ENCODE data around the gene MAPK9. TPM values are rescaled to one million over a fixed set of nuclear protein-coding genes. Genes with fewer than 3 reads are reported as not detected.
A peak's percentile ranks its signal among the peaks of the same experiment; 100 is the strongest.

The MAPK9 gene
- total and polyA plus RNA-seq, 11 donors, result 15.2 to 51.3 (median 41.2) TPM

- intact Hi-C loops (cut with DNase I), result loop anchor here in 8 of 10 donors (2.0 to 10.0 kb wide), 3 partner anchors 82 to 84 kb away; no protein-coding TSS in a partner anchor
- DNase-seq, result peak in 4 of 5 donors; percentile 50 to 82 (median 59)
- H3K27me3 ChIP-seq, result peaks cover 5 to 53% (median 24%) of the 10 kb centered on the region in 9 donors
- H3K27ac ChIP-seq, result peak within 1 kb of the TSS in 1 of 12 donors; percentile 36
- H3K4me1 ChIP-seq, result peaks cover 0 to 10% (median 2%) of the 10 kb centered on the region in 12 donors
- H3K36me3 ChIP-seq, result no peaks in the 10 kb centered on the region
- peak; percentile 35 to 94 (median 66) for ATAC-seq
- H3K9me3 ChIP-seq, result no peaks in the 10 kb centered on the region
- 4 to 67% (median 23%) methylated on average over 1 to 55 of the region's 55 CpGs for WGBS, 4 donors
- TF ChIP-seq CTCF (IDR thresholded peaks at IDR 0.05) (peak in 8 of 12 donors; percentile 15 to 59 (median 27)), POLR2A (IDR thresholded peaks at IDR 0.05) (no peak)
- H3K4me3 ChIP-seq, result peak within 1 kb of the TSS in 10 of 12 donors; percentile 16 to 48 (median 40)
These were observed 82.7 kb downstream of the MAPK9 start, which contains the start of gene RASGEF1C for GRCh38 chr5:180209137-180209581. TSS of gene RASGEF1C (minus strand) at chr5:180209211. CDS start at chr5:180138052, 71,159 bp downstream.

- DNase-seq (no peak), ATAC-seq (peak in 1 of 4 donors; percentile 24)
- WGBS, 4 donors, result 3 to 10% (median 6%) methylated on average over 15 to 65 of the region's 65 CpGs
- H3K4me3 ChIP-seq, result peak overlapping the region in 10 of 12 donors; percentile 16 to 48 (median 40)
- TF ChIP-seq POLR2A (IDR thresholded peaks at IDR 0.05), result no peak
- TF ChIP-seq CTCF (IDR thresholded peaks at IDR 0.05), result no peak
- H3K27me3 ChIP-seq, result peaks cover 5 to 59% (median 24%) of the 10 kb centered on the region in 9 donors
- no peaks in the 10 kb centered on the region for H3K9me3 ChIP-seq
- H3K4me1 ChIP-seq, result peaks cover 0 to 10% (median 2%) of the 10 kb centered on the region in 12 donors
- no peaks in the 10 kb centered on the region for H3K36me3 ChIP-seq
- peak overlapping the region in 1 of 12 donors; percentile 36 for H3K27ac ChIP-seq
- intact Hi-C loops (cut with DNase I), result loop anchor here in 8 of 10 donors (2.0 to 10.0 kb wide), 3 partner anchors 81 to 84 kb away; no protein-coding TSS in a partner anchor
These were observed 83.3 kb downstream of the MAPK9 start for GRCh38 chr5:180208435-180209081.

- Histone ChIP-seq H3K27ac (peak overlapping the region in 1 of 12 donors; percentile 36), H3K9me3 (no peaks in the 10 kb centered on the region), H3K4me1 (peaks cover 0 to 10% (median 2%) of the 10 kb centered on the region in 12 donors), H3K27me3 (peaks cover 5 to 64% (median 24%) of the 10 kb centered on the region in 9 donors), H3K4me3 (peak overlapping the region in 8 of 12 donors; percentile 16 to 48 (median 42)), H3K36me3 (no peaks in the 10 kb centered on the region)
- ATAC-seq (no peak), DNase-seq (peak in 1 of 5 donors; percentile 58)
- WGBS, 4 donors, result 26 to 35% (median 33%) methylated on average over 14 of the region's 14 CpGs
- intact Hi-C loops (cut with DNase I), result loop anchor here in 8 of 10 donors (2.0 to 10.0 kb wide), 3 partner anchors 81 to 83 kb away; no protein-coding TSS in a partner anchor
- TF ChIP-seq CTCF (IDR thresholded peaks at IDR 0.05), result no peak
- no peak for TF ChIP-seq POLR2A (IDR thresholded peaks at IDR 0.05)
These were observed 83.8 kb downstream of the MAPK9 start for GRCh38 chr5:180208038-180208434.

- H3K4me1 ChIP-seq, result peaks cover 0 to 10% (median 2%) of the 10 kb centered on the region in 12 donors
- no peak for DNase-seq
- ATAC-seq, result no peak
- TF ChIP-seq POLR2A (IDR thresholded peaks at IDR 0.05) (no peak), CTCF (IDR thresholded peaks at IDR 0.05) (no peak)
- no peaks in the 10 kb centered on the region for H3K9me3 ChIP-seq
- intact Hi-C loops (cut with DNase I), result loop anchor here in 6 of 10 donors (5.0 to 10.0 kb wide), 2 partner anchors 80 to 83 kb away; no protein-coding TSS in a partner anchor
- H3K4me3 ChIP-seq, result no peak overlapping the region
- no peaks in the 10 kb centered on the region for H3K36me3 ChIP-seq
- 23 to 31% (median 25%) methylated on average over 25 of the region's 25 CpGs for whole genome bisulfite sequencing, 4 donors
- peak overlapping the region in 1 of 12 donors; percentile 36 for H3K27ac ChIP-seq
- H3K27me3 ChIP-seq, result peaks cover 5 to 66% (median 24%) of the 10 kb centered on the region in 9 donors
These were observed 84.3 kb downstream of the MAPK9 start for GRCh38 chr5:180207593-180207992.

Data from heart left ventricle (tissue), 16 donors.